Mononuclear cell (primary cell): ENCODE results near the gene FSIP1. TPM values are rescaled to one million over a fixed set of nuclear protein-coding genes. Genes with fewer than 3 reads are reported as not detected.

Source experiments
- H3K27me3 ChIP-seq: 2 replicates; pipeline ENCODE4 v1.6.0; 2011; ENCODE audit warnings: low read length, control low read depth; ENCODE audit not compliant: insufficient read depth
- H3K4me1 ChIP-seq: 2 replicates; pipeline ENCODE4 v1.5.1; 2011; ENCODE audit warnings: mild to moderate bottlenecking, low read length, control low read depth; ENCODE audit not compliant: insufficient read depth
- H3K4me3 ChIP-seq: 2 replicates; pipeline ENCODE4 v1.5.1; 2011; ENCODE audit warnings: mild to moderate bottlenecking, low read length, moderate library complexity
- H3K9me3 ChIP-seq: 2 replicates; pipeline ENCODE4 v1.5.1; 2011; ENCODE audit warnings: low read depth, mild to moderate bottlenecking, control low read depth, low read length
- total RNA-seq: library from RNA; depleted of rRNA; stranded (reverse); fragments of >200 nt; gene quantifications from one replicate; pipeline ENCODE4 v1.2.3, GENCODE V29; 2012

The FSIP1 gene
- total RNA-seq, 1 donor: 0.94 TPM

DNA sequence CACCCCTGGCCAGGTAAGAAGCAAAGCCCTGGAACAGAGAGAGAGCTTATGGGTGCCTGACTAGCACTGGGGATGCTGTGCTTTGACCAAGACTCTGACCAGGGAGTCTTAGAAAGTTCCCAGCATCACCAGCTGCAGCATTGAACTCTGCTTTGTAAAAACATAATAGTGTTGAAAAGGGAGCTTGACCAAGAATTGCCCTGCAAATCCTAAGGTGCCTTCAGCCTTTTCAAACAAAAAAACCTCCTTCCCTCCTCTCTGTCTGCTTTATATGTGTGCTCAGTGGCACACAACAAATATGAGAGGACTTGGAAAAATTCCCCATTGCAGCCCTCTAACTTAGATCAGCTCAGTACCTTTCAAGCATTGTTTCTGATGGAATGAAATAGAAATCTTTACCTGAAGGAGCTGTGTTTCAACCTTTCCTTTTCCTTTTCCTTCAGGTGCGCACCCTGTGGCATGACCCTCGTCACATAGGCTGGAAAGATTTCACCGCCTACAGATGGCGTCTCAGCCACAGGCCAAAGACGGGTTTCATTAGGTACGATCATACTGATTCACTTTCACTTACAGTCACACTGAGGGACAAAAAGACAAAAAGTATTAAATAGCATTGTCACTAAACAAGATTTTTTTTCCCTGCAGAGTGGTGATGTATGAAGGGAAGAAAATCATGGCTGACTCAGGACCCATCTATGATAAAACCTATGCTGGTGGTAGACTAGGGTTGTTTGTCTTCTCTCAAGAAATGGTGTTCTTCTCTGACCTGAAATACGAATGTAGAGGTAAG, 188.8 kb downstream of the FSIP1 start:
- no peaks in the 10 kb centered on the region for H3K9me3 ChIP-seq
- H3K27me3 ChIP-seq: no peaks in the 10 kb centered on the region
- no peak overlapping the region for H3K4me3 ChIP-seq
- no peaks in the 10 kb centered on the region for H3K4me1 ChIP-seq

DNA sequence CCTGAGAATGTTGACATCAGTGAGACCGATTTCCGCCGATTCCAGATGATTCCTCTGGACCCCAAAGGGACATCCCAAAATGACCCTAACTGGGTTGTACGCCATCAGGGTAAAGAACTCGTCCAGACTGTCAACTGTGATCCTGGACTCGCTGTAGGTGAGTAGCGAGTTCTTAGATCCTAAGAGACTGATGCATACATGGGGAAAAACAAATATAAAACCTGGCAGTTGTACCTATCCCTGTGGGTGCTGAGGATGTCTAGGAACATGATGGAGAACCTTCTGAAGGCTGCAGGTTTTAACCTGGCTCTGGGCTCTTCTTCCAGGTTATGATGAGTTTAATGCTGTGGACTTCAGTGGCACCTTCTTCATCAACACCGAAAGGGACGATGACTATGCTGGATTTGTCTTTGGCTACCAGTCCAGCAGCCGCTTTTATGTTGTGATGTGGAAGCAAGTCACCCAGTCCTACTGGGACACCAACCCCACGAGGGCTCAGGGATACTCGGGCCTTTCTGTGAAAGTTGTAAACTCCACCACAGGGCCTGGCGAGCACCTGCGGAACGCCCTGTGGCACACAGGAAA, 189.5 kb downstream of the FSIP1 start:
- Histone ChIP-seq H3K4me3 (no peak overlapping the region), H3K27me3 (no peaks in the 10 kb centered on the region), H3K9me3 (no peaks in the 10 kb centered on the region), H3K4me1 (no peaks in the 10 kb centered on the region)

DNA sequence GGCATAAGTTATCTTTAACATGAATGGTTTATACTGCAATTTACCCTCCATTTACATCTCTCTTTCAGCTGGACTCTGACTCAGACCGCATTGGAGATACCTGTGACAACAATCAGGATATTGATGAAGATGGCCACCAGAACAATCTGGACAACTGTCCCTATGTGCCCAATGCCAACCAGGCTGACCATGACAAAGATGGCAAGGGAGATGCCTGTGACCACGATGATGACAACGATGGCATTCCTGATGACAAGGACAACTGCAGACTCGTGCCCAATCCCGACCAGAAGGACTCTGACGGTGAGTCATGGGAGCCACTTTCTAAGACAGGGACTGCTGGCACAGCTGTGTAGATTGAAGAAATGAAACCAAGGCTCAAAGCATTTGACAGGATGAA, 190.1 kb downstream of the FSIP1 start:
- Histone ChIP-seq H3K27me3 (no peaks in the 10 kb centered on the region), H3K4me1 (no peaks in the 10 kb centered on the region), H3K9me3 (no peaks in the 10 kb centered on the region), H3K4me3 (no peak overlapping the region)

DNA sequence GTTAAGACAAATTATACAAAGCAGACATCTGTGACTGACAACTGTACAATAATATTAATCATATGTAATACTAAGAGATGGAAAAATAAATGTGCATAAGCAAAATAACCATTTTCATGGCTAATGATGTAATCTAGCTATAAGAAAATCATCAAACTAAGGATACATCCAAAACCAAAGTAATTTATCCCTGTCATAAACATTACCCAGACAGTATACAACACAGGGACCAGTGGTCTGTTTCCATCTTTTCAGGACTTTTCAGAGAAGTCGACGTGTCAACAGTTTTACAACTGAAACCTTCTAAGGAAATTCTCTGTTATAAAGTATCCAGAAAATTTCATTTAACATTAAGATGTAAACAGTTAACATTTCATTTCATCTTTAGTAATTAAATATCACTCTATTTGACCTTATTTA, 190.7 kb downstream of the FSIP1 start:
- Histone ChIP-seq H3K9me3 (no peaks in the 10 kb centered on the region), H3K4me3 (no peak overlapping the region), H3K4me1 (no peaks in the 10 kb centered on the region), H3K27me3 (no peaks in the 10 kb centered on the region)

DNA sequence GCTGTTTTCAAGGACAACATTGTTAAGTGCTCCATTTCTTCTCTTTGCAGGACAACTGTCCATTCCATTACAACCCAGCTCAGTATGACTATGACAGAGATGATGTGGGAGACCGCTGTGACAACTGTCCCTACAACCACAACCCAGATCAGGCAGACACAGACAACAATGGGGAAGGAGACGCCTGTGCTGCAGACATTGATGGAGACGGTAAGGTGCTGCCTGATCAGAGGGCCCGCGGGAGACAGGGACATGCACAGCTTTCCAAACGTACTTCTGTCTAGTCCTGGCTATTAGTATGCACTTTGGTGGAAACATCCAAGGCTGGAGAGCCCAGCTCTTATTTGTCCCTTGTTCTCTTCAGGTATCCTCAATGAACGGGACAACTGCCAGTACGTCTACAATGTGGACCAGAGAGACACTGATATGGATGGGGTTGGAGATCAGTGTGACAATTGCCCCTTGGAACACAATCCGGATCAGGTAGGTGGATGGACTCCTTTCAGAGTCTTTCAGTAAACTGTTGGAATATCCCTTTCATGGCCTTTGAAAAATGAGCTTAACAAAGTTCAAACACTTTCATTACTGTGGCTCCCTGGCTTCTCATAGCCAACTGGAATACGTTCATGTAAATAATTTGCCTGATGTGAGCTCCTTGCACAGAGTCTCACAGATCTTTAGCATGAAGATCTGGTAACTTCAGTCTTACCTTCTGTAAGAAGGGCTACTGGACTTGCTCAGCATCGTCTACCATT, 191.3 kb downstream of the FSIP1 start:
- Histone ChIP-seq H3K4me1 (no peaks in the 10 kb centered on the region), H3K4me3 (no peak overlapping the region), H3K9me3 (no peaks in the 10 kb centered on the region), H3K27me3 (no peaks in the 10 kb centered on the region)

DNA sequence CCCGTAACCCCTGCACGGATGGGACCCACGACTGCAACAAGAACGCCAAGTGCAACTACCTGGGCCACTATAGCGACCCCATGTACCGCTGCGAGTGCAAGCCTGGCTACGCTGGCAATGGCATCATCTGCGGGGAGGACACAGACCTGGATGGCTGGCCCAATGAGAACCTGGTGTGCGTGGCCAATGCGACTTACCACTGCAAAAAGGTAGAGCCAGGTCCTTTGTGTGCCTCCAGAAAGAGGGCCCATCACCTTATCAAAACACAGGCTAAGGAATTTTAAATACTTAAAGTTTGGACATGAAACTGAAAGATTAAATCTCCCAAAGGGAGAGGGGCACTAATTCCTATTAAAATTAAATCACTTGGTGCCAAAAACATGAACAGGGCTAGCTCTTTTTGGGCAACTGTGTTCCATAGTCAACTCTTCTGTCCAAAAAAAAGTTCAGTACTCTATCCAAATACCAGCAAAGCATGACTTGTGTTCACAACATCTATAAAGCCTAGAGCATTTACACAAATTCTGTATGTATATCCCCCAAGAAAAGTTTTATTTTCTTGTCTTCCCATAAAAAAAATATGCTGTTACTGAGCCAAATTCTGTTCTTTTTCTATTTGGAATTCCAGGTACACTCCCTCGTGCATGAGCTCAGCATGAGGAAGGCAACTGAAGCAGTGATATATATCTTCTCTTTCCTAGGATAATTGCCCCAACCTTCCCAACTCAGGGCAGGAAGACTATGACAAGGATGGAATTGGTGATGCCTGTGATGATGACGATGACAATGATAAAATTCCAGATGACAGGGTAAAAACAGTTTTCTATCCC, 192.6 kb downstream of the FSIP1 start:
- no peaks in the 10 kb centered on the region for H3K9me3 ChIP-seq
- no peaks in the 10 kb centered on the region for H3K4me1 ChIP-seq
- H3K4me3 ChIP-seq: no peak overlapping the region
- no peaks in the 10 kb centered on the region for H3K27me3 ChIP-seq

DNA sequence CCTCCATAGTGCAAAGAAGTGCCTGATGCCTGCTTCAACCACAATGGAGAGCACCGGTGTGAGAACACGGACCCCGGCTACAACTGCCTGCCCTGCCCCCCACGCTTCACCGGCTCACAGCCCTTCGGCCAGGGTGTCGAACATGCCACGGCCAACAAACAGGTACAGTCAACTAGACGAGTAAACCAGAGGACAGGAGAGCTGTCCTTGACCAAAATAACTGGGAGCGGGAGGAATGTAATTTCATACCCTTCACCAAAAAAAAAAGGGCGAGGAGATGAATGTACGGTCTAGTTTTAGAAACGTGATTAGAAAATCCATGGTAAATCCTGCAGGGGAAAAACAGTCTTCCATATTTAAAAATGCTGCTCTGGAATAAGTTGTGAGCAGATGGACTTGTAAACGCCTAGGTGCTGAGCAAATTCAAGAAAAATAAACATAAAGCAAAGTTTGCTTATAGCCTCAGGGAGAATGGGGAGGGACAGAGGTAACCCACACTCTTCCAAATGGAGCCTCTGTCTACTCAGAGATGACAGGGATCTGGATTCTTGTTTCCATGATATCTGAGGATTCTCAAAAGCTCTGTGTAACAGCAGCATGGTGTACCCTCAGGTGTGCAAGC, 193.3 kb downstream of the FSIP1 start:
- Histone ChIP-seq H3K27me3 (no peaks in the 10 kb centered on the region), H3K9me3 (no peaks in the 10 kb centered on the region), H3K4me3 (no peak overlapping the region), H3K4me1 (no peaks in the 10 kb centered on the region)

DNA sequence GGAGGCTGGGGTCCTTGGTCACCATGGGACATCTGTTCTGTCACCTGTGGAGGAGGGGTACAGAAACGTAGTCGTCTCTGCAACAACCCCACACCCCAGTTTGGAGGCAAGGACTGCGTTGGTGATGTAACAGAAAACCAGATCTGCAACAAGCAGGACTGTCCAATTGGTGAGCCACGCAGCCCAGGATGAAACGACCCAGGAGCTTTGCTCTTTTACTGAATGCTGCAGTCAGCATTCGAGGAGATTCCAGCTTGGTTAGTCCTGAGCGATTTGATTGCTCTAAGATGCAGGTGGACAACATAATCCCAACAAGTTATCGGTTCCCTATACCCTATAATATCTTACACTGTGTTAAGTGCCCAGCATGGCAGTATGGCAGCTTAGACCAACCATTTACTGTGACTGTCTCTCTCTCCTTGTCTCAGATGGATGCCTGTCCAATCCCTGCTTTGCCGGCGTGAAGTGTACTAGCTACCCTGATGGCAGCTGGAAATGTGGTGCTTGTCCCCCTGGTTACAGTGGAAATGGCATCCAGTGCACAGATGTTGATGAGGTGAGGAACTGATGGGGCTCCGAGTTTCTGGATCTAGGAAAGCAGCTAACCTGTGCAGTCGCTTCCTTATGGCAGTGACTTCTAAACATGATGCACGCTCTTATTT, 194.0 kb downstream of the FSIP1 start:
- Histone ChIP-seq H3K4me3 (no peak overlapping the region), H3K4me1 (no peaks in the 10 kb centered on the region), H3K9me3 (no peaks in the 10 kb centered on the region), H3K27me3 (no peaks in the 10 kb centered on the region)

DNA sequence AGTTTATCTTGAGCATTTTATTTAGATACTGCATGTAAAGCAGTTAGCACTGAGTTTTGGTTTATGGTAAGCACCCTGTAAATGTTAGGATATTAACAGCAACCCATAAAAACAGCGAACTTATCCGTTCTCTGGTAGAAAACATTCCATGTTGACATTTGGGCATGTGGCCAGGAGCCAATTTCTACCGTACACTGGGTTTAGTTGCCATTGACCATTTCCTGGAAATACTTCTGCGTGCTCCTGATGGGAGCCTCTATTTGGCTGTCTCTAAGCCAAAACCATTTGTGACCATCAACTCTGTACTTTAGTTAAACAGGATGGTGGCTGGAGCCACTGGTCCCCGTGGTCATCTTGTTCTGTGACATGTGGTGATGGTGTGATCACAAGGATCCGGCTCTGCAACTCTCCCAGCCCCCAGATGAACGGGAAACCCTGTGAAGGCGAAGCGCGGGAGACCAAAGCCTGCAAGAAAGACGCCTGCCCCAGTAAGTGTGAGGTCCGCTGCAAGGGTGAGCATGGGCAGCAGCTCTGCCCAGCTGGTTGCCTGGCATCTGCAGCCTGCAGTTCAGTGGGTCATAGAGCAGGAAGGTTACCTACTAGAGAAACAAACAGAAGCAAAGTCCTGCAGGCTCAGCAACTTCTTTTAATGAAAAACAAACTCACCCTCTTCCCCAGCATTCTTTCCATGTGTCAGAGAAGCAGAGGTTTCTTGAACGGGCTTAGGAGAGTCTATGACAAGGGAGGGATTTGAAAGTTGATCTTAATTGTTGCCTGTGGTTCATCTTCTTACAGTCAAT, 194.7 kb downstream of the FSIP1 start:
- Histone ChIP-seq H3K4me1 (no peaks in the 10 kb centered on the region), H3K27me3 (no peaks in the 10 kb centered on the region), H3K4me3 (no peak overlapping the region), H3K9me3 (no peaks in the 10 kb centered on the region)

DNA sequence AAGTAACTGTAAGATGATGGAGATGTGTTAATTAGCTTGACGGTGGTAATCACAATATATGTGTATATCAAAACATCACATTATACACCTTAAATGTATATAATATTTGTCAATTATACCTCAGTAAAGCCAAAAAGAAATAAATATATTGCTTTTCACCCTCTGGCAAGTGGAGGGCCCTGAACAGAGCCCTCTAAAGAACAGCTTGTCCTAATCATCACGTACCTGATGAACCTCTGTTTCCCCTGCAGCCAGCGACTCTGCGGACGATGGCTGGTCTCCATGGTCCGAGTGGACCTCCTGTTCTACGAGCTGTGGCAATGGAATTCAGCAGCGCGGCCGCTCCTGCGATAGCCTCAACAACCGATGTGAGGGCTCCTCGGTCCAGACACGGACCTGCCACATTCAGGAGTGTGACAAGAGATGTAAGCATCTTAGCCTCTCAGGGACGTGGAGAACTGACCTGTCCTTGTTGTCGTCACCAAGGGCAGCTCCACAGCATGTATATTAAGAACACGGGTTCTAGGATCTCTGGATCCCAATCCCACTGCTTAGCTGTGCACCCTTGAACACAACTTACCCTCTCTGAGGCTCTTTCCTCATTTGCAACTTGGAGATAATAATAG, 195.4 kb downstream of the FSIP1 start:
- H3K27me3 ChIP-seq: peaks cover 4% of the 10 kb centered on the region
- no peaks in the 10 kb centered on the region for H3K4me1 ChIP-seq
- no peaks in the 10 kb centered on the region for H3K9me3 ChIP-seq
- no peak overlapping the region for H3K4me3 ChIP-seq

DNA sequence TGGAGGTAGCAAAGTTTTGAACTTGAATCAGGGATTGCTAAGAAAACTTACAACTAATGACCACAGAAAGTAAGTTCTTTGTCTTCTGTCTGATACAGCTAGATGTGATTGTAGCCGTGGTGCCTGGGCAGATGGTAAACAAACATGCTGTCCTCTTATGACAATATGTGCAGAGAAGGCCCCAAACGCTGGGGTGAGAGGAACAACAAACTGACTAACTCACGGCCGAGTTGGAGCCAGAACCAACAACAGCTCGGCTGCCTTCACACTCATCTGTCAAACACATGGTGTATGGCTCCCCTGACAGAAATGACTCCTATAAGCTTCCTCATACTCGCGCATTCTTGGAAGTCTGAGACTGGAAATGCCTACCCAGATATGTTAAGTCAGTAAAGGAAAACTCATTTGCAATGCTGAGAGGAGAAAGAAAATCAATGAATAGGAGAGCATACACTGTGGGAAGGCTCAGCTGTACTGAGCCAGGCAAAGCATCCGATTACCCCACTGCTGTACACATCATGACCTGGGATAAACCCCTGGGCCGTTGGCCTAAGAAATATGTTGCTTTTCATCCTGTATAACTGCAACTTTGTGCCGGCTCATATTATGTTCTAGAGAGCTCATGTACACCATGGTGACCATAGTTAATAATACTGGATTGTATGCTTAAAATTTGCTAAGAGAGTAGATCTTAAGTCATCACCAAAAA, 196.1 kb downstream of the FSIP1 start:
- Histone ChIP-seq H3K4me3 (no peak overlapping the region), H3K27me3 (peaks cover 10% of the 10 kb centered on the region), H3K9me3 (no peaks in the 10 kb centered on the region), H3K4me1 (no peaks in the 10 kb centered on the region)

DNA sequence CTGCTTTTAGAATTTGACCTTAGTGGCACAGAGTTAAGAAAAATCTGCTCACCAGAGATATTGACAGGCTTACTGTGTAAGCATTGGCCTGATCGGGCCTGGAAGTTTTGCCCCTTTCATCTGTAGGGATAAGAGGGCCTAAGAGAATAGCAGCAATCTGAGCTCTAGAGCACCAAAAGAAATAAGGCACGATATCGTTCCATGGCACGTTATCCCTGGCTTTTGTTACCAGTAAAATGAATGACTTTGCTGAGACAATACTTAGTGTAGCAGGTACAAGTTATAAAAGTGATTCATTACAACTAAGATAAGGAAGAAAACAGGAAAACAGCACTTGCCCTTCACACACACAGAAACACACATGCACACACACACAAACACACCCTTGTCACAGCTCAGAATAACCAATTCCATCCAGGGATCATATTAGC, 196.8 kb downstream of the FSIP1 start:
- Histone ChIP-seq H3K27me3 (peaks cover 15% of the 10 kb centered on the region), H3K4me1 (peaks cover 6% of the 10 kb centered on the region), H3K9me3 (no peaks in the 10 kb centered on the region), H3K4me3 (no peak overlapping the region)
